ENCODE measurements around the gene GCFC2.

GRCh38 chr2:75680402-75680801 is 30.3 kb downstream of the GCFC2 start:
- TF ChIP-seq CTCF (IDR thresholded peaks at IDR 0.05; ENCODE audit: low read length) (no peak), EZH2 (IDR thresholded peaks at IDR 0.05; ENCODE audit: borderline replicate concordance, low read length) (no peak)

Measured in OCI-LY1 (cell line).